Calu3 (cell line): ENCODE results near the gene SRSF2. TPM values are rescaled to one million over a fixed set of nuclear protein-coding genes. Genes with fewer than 3 reads are reported as not detected.

ENCODE experiments used
- BruUV-seq: library from RNA; stranded (reverse); fragments of 400-500 nt; replicated peaks from 2 replicates; lab custom pipeline; 2021; lab: Mats Ljungman, UMichigan
- CTCF ChIA-PET: fragments of 300-600 bp; sonication (Branson Sonifier 250); formaldehyde crosslinking; loops from one replicate; lab custom pipeline; 2022; ENCODE audit warnings: antibody characterized with exemption; lab: Charles Lee
- DNase-seq: peaks from one replicate; pipeline ENCODE4 v3.0.0; 2022
- H3K27ac Mint-ChIP-seq: one replicate; pipeline ENCODE4 v1.8.0; 2022; ENCODE audit warnings: mixed read lengths; ENCODE audit not compliant: unreplicated experiment
- H3K27me3 Mint-ChIP-seq: one replicate; pipeline ENCODE4 v1.8.0; 2022; ENCODE audit warnings: mixed read lengths; ENCODE audit not compliant: unreplicated experiment
- H3K36me3 Mint-ChIP-seq: one replicate; pipeline ENCODE4 v1.8.0; 2022; ENCODE audit warnings: mild to moderate bottlenecking, moderate library complexity, mixed read lengths; ENCODE audit not compliant: insufficient read depth, unreplicated experiment
- H3K4me1 Mint-ChIP-seq: one replicate; pipeline ENCODE4 v1.8.0; 2022; ENCODE audit warnings: mild to moderate bottlenecking, low read depth, mixed read lengths; ENCODE audit not compliant: unreplicated experiment
- H3K4me3 Mint-ChIP-seq: one replicate; pipeline ENCODE4 v1.8.0; 2022; ENCODE audit warnings: mild to moderate bottlenecking, low read depth, moderate library complexity, mixed read lengths; ENCODE audit not compliant: unreplicated experiment
- H3K9me3 Mint-ChIP-seq: one replicate; pipeline ENCODE4 v1.8.0; 2022; ENCODE audit warnings: low read depth, mixed read lengths; ENCODE audit not compliant: unreplicated experiment
- intact Hi-C: fragments of 100-400 bp; cut with micrococcal nuclease; formaldehyde crosslinking; loops from one replicate; pipeline ENCODE4 v1.10.0; 2022; ENCODE audit not compliant: unreplicated experiment
- total RNA-seq: library from RNA; stranded (reverse); gene quantifications from 2 replicates; pipeline ENCODE4 v1.2.3, GENCODE V29; 2022
- TF ChIP-seq, protein P1 (sequence below): fragments of 200-600 bp; IDR thresholded peaks from one replicate; pipeline ENCODE4 v1.8.0; 2022; ENCODE audit warnings: antibody characterized with exemption; ENCODE audit not compliant: unreplicated experiment

SRSF2 gene
- total RNA-seq, 1 experiment from 2014 or later, result 238 TPM

DNA sequence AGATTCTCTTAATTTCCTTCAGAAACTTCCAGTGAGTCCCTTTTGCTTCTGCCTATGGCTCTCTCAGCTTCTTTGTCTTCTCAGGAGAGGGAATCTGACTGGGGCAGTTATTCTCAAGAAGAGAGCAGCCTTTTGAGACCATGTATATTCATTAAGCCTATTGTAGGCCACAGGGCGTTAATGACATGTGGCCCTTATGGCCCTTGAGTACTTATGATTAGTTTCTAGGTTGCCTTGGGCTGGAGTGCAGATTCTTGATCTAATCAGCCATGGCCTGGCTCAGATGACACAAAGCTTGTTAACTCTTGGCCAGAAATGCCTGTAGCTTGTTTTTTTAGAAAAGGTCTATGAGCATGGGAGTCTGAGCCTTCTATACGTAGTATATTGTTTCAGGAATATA, 18.2 kb upstream of the SRSF2 start:
- Mint-ChIP-seq H3K9me3 (no peaks in the 10 kb centered on the region), H3K27ac (no peak overlapping the region), H3K4me1 (peaks cover 9% of the 10 kb centered on the region), H3K4me3 (no peak overlapping the region), H3K36me3 (no peaks in the 10 kb centered on the region), H3K27me3 (no peaks in the 10 kb centered on the region)
- BruUV-seq, result no TSS peak
- TF ChIP-seq, protein P1, sequence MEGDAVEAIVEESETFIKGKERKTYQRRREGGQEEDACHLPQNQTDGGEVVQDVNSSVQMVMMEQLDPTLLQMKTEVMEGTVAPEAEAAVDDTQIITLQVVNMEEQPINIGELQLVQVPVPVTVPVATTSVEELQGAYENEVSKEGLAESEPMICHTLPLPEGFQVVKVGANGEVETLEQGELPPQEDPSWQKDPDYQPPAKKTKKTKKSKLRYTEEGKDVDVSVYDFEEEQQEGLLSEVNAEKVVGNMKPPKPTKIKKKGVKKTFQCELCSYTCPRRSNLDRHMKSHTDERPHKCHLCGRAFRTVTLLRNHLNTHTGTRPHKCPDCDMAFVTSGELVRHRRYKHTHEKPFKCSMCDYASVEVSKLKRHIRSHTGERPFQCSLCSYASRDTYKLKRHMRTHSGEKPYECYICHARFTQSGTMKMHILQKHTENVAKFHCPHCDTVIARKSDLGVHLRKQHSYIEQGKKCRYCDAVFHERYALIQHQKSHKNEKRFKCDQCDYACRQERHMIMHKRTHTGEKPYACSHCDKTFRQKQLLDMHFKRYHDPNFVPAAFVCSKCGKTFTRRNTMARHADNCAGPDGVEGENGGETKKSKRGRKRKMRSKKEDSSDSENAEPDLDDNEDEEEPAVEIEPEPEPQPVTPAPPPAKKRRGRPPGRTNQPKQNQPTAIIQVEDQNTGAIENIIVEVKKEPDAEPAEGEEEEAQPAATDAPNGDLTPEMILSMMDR, result no peak
- CTCF ChIA-PET, result no interaction called here
- intact Hi-C loops, result no loop called here
- DNase-seq, result no peak

GRCh38 chr17:76753061-76753961, 16.2 kb upstream of the SRSF2 start:
- Mint-ChIP-seq H3K4me3 (no peak overlapping the region), H3K9me3 (no peaks in the 10 kb centered on the region), H3K27me3 (no peaks in the 10 kb centered on the region), H3K36me3 (no peaks in the 10 kb centered on the region), H3K27ac (no peak overlapping the region), H3K4me1 (peaks cover 9% of the 10 kb centered on the region)
- no peak for DNase-seq
- CTCF ChIA-PET, result interaction anchor here (0.7 kb wide), 1 partner anchor 1434 kb away, joined by 3 read pairs; no protein-coding TSS in a partner anchor
- intact Hi-C loops, result no loop called here
- BruUV-seq, result no TSS peak
- TF ChIP-seq, protein P1, result no peak

DNA sequence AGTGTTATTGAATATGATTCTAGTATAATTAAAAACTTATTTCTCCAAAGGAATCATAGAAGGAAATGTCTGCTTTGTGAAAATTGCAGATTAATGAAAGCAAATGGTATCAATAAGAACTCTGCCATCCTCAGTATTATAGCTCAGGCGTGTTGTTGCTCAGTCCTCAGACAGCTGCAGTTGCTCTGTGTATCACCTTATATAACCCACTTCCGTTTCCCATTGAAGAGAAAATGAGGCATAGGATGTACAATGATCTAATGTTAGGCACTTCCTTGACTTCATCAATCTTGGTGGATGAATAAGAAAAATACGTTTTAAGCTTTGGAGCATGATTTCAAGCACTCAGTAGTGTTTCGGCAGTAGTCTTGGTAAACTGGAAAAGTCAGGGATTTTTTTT, 14.9 kb upstream of the SRSF2 start:
- intact Hi-C loops, result no loop called here
- Mint-ChIP-seq H3K27ac (no peak overlapping the region), H3K9me3 (no peaks in the 10 kb centered on the region), H3K36me3 (no peaks in the 10 kb centered on the region), H3K4me1 (peaks cover 4% of the 10 kb centered on the region), H3K4me3 (no peak overlapping the region), H3K27me3 (no peaks in the 10 kb centered on the region)
- CTCF ChIA-PET, result no interaction called here
- no TSS peak for BruUV-seq
- no peak for DNase-seq
- TF ChIP-seq, protein P1, result no peak

- CTCF ChIA-PET, result no interaction called here
- Mint-ChIP-seq H3K9me3 (no peaks in the 10 kb centered on the region), H3K36me3 (no peaks in the 10 kb centered on the region)
Observed at GRCh38 chr17:76751416-76751993, 14.4 kb upstream of the SRSF2 start.

More at GRCh38 chr17:76751416-76751993, 14.4 kb upstream of the SRSF2 start:
- intact Hi-C loops, result no loop called here
- Mint-ChIP-seq H3K27me3 (no peaks in the 10 kb centered on the region), H3K27ac (no peak overlapping the region), H3K4me3 (no peak overlapping the region), H3K4me1 (no peaks in the 10 kb centered on the region)
- TF ChIP-seq, protein P1, result no peak
- BruUV-seq, result no TSS peak
- DNase-seq, result no peak
